Activated naive CD4-positive, alpha-beta T cell treated with anti-CD3 and anti-CD28 coated beads, Interleukin-2, amount 10 ng/mL, durations not matched to agents 7 days and 5 days (primary cell): Measurements from ENCODE around the gene CORIN.
"Not testable (repeated sequence)": the region's sequence is repeated elsewhere in the genome, so short reads cannot be mapped to it uniquely, and the experiment has no call there.

ENCODE experiments used
- CTCF ChIA-PET: fragments of 350-600 bp; sonication (Branson Sonifier 250); formaldehyde crosslinking; loops from one replicate; lab custom pipeline; 2021; ENCODE audit warnings: antibody characterized with exemption; lab: Charles Lee
- DNase-seq: peaks from one replicate; pipeline ENCODE4 v3.0.0-alpha.2; 2020
- H3K27ac Mint-ChIP-seq: one replicate; pipeline ENCODE4 v1.8.0; 2021; ENCODE audit warnings: mild to moderate bottlenecking, moderate library complexity, mixed read lengths
- H3K27me3 Mint-ChIP-seq: one replicate; pipeline ENCODE4 v1.8.0; 2021; ENCODE audit warnings: mild to moderate bottlenecking, mixed read lengths
- H3K36me3 Mint-ChIP-seq: one replicate; pipeline ENCODE4 v1.8.0; 2021; ENCODE audit warnings: mixed read lengths
- H3K4me1 Mint-ChIP-seq: one replicate; pipeline ENCODE4 v1.8.0; 2021; ENCODE audit warnings: mixed read lengths
- H3K4me3 Mint-ChIP-seq: one replicate; pipeline ENCODE4 v1.8.0; 2021; ENCODE audit warnings: mild to moderate bottlenecking, moderate library complexity, mixed read lengths
- H3K9me3 Mint-ChIP-seq: one replicate; pipeline ENCODE4 v1.8.0; 2021; ENCODE audit warnings: mixed read lengths

Gene CORIN

DNA sequence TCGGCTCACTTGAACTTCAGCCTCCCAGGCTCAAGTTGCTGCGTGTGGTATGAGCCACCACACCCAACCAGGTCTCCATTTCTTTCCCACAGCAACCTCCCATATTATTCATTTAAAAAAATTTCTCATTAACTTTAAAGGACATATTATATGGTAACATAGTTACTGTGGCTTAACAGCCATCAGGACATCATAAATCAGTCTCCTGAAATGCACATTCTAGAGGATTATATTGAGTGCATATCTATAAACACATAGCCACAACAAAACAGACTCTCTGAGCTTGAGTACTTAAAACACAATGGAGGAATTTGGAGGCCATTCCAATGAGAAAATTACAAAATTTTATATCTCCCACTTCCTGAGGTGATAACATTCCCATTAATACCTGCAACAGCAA lies 61.5 kb downstream of the CORIN start:
- CTCF ChIA-PET: no interaction called here
- Mint-ChIP-seq H3K36me3 (no peaks in the 10 kb centered on the region), H3K9me3 (no peaks in the 10 kb centered on the region), H3K27ac (no peak overlapping the region), H3K4me1 (no peaks in the 10 kb centered on the region), H3K4me3 (no peak overlapping the region), H3K27me3 (peaks cover 3% of the 10 kb centered on the region)
- no peak for DNase-seq

DNA sequence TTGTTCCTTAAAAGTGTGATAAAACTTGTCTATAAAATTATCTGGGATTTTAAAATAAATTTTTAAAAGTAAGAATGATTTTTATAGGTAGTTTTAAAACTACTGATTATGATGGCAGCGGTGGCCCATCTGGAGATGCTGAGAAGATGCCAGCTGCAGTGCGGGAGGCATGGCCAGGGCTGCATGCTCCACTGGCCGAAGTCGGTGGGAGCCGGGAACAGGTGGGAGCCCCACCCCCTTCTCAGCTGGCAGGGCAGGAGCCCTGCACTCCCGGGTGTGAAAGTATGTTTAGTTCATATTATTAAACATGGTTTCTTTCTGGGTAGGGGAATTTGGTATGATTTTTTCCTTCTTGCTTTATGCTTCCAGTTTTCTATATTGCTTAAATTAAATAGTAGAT lies 63.8 kb downstream of the CORIN start:
- CTCF ChIA-PET: no interaction called here

GRCh38 chr4:47771020-47771419 lies 66.8 kb downstream of the CORIN start:
- no peaks in the 10 kb centered on the region for H3K9me3 Mint-ChIP-seq
- no peaks in the 10 kb centered on the region for H3K4me1 Mint-ChIP-seq
- no peak overlapping the region for H3K27ac Mint-ChIP-seq
- no peak for DNase-seq
- H3K27me3 Mint-ChIP-seq: peaks cover 9% of the 10 kb centered on the region
- H3K36me3 Mint-ChIP-seq: no peaks in the 10 kb centered on the region
- CTCF ChIA-PET: no interaction called here
- H3K4me3 Mint-ChIP-seq: no peak overlapping the region

More for the DNA sequence above, 63.8 kb downstream of the CORIN start:
- H3K27ac Mint-ChIP-seq: no peak overlapping the region
- no peaks in the 10 kb centered on the region for H3K4me1 Mint-ChIP-seq
- peaks cover 3% of the 10 kb centered on the region for H3K27me3 Mint-ChIP-seq
- no peak for DNase-seq
- no peaks in the 10 kb centered on the region for H3K9me3 Mint-ChIP-seq
- H3K4me3 Mint-ChIP-seq: no peak overlapping the region
- no peaks in the 10 kb centered on the region for H3K36me3 Mint-ChIP-seq

- H3K4me3 Mint-ChIP-seq, H3K36me3 Mint-ChIP-seq, H3K4me1 Mint-ChIP-seq, CTCF ChIA-PET, DNase-seq, H3K27me3 Mint-ChIP-seq, H3K9me3 Mint-ChIP-seq, H3K27ac Mint-ChIP-seq: not testable (repeated sequence)
These were observed 69.9 kb downstream of the CORIN start for GRCh38 chr4:47767956-47768355.

DNA sequence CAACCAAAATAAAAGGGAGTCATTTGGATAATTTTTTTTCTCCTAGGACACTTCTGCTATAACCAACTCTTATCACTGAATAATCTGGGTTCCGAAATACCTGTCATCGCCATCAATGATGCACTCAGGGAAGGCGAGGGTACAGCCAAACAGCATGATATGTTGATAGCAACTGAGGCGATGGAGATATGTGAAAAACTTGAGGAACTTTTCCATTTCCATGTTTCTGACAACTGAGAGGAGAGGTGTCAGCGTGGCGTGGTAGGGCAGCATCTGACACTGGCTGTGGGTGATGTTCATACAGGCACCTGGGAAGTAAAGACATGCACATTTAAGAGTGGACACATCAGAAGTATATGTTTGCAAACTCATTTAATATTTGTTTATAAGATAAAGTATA lies 74.6 kb downstream of the CORIN start:
- H3K36me3 Mint-ChIP-seq: no peaks in the 10 kb centered on the region
- H3K27ac Mint-ChIP-seq: no peak overlapping the region
- no peak for DNase-seq
- no peaks in the 10 kb centered on the region for H3K4me1 Mint-ChIP-seq
- H3K27me3 Mint-ChIP-seq: peaks cover 6% of the 10 kb centered on the region
- no peak overlapping the region for H3K4me3 Mint-ChIP-seq
- H3K9me3 Mint-ChIP-seq: no peaks in the 10 kb centered on the region
- CTCF ChIA-PET: no interaction called here

DNA sequence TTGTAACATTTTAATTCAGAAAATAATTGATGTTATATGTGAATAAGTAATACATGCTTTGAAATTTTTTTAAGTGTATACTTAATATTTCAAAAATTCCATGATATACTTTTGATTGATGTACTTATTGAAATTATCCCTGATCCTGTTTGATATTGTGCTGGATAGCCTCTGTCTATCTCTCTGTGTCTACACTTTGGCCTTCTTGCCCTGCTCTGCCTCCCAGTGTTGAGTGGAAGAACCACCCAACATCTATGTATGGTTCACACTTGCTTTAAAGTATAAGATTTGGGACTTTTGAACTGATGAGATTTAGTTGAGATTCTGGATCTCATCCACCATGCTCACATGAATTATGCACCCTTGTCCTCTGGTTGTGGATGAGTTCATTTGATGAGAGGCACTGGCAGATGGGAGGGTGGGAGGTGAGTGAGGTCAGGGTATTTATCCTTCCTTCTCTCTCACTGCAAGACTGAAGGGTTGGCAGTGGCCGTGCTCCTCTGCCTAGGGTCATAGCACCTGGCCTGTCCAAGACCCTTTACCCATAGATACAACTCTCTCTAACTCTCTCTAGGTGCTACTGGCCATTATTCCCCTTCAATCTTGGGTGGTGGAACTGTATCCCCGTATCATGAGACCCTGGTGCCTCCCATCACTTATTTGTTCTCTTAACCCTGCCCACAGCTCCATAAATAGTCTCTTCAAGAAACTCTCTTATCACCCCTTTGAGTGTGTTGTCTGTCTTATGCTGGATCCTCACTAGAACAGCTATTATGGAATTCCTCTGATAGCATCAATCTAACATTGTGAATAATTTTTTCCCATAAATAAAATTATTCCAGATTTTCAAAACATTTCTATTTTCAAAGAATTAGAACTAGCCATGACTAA lies 75.2 kb downstream of the CORIN start:
- no peak for DNase-seq
- CTCF ChIA-PET: no interaction called here
- H3K4me3 Mint-ChIP-seq: no peak overlapping the region
- H3K27me3 Mint-ChIP-seq: no peaks in the 10 kb centered on the region
- no peaks in the 10 kb centered on the region for H3K4me1 Mint-ChIP-seq
- no peaks in the 10 kb centered on the region for H3K9me3 Mint-ChIP-seq
- no peaks in the 10 kb centered on the region for H3K36me3 Mint-ChIP-seq
- H3K27ac Mint-ChIP-seq: no peak overlapping the region

DNA sequence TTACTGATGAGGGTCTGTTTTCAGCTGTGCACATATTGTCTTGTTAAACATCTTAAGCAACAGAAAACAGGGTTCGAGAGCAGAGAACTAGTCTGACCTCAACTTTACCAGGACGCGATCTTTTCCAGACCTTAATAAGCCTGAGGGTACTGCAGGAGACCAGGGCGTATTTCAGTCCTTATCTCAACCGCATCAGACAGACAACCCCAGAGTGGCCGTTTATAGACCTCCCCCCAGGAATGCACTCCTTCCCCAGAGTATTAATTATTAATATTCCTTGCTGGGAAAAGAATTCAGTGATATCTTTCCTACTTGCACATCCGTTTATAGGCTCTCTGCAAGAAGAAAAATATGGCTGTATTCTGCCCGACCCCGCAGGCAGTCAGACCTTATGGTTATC lies 84.6 kb downstream of the CORIN start:
- not testable (repeated sequence) for H3K4me1 Mint-ChIP-seq, H3K9me3 Mint-ChIP-seq

GRCh38 chr4:47752214-47752613 lies 85.7 kb downstream of the CORIN start:
- no peak overlapping the region for H3K27ac Mint-ChIP-seq

More for the DNA sequence above, 84.6 kb downstream of the CORIN start:
- H3K36me3 Mint-ChIP-seq, DNase-seq, H3K4me3 Mint-ChIP-seq, H3K27ac Mint-ChIP-seq, H3K27me3 Mint-ChIP-seq, CTCF ChIA-PET: not testable (repeated sequence)

GRCh38 chr4:47750788-47751187 lies 87.1 kb downstream of the CORIN start:
- H3K9me3 Mint-ChIP-seq: peaks cover 4% of the 10 kb centered on the region
- H3K4me3 Mint-ChIP-seq: no peak overlapping the region
- no peaks in the 10 kb centered on the region for H3K4me1 Mint-ChIP-seq
- peaks cover 8% of the 10 kb centered on the region for H3K27me3 Mint-ChIP-seq
- no peak overlapping the region for H3K27ac Mint-ChIP-seq
- CTCF ChIA-PET: no interaction called here
- DNase-seq: no peak
- no peaks in the 10 kb centered on the region for H3K36me3 Mint-ChIP-seq

More at GRCh38 chr4:47752214-47752613, 85.7 kb downstream of the CORIN start:
- Mint-ChIP-seq H3K4me1 (no peaks in the 10 kb centered on the region), H3K9me3 (peaks cover 4% of the 10 kb centered on the region), H3K27me3 (peaks cover 8% of the 10 kb centered on the region), H3K36me3 (no peaks in the 10 kb centered on the region), H3K4me3 (no peak overlapping the region)
- no peak for DNase-seq
- CTCF ChIA-PET: no interaction called here

DNA sequence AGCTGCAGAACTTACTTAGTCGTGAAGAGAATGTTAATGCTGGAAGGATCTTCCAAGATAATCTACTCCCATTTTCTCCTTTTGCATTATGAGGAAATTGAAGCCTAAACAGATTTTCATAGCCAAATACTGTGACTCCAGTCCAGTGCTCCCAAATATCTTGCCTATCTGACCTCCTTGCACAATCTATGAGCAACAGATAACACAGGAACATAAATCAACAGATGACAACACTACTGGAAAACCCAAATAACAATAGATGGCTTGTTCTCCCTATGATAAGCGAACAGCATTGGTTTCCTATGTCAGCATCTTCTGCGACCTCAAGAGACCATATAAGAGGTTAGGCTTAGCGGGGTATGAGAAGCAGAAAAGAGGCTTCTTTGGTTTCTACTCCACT lies 88.0 kb downstream of the CORIN start:
- Mint-ChIP-seq H3K4me1 (no peaks in the 10 kb centered on the region), H3K9me3 (peaks cover 4% of the 10 kb centered on the region), H3K27ac (no peak overlapping the region), H3K4me3 (no peak overlapping the region), H3K27me3 (peaks cover 4% of the 10 kb centered on the region), H3K36me3 (no peaks in the 10 kb centered on the region)
- no peak for DNase-seq
- CTCF ChIA-PET: no interaction called here

- H3K9me3 Mint-ChIP-seq: peaks cover 4% of the 10 kb centered on the region
- H3K4me3 Mint-ChIP-seq: no peak overlapping the region
- H3K27me3 Mint-ChIP-seq: peaks cover 4% of the 10 kb centered on the region
- DNase-seq: no peak
- no peak overlapping the region for H3K27ac Mint-ChIP-seq
- H3K36me3 Mint-ChIP-seq: no peaks in the 10 kb centered on the region
- CTCF ChIA-PET: no interaction called here
- H3K4me1 Mint-ChIP-seq: no peaks in the 10 kb centered on the region
These were observed 88.8 kb downstream of the CORIN start for GRCh38 chr4:47749060-47749459.

DNA sequence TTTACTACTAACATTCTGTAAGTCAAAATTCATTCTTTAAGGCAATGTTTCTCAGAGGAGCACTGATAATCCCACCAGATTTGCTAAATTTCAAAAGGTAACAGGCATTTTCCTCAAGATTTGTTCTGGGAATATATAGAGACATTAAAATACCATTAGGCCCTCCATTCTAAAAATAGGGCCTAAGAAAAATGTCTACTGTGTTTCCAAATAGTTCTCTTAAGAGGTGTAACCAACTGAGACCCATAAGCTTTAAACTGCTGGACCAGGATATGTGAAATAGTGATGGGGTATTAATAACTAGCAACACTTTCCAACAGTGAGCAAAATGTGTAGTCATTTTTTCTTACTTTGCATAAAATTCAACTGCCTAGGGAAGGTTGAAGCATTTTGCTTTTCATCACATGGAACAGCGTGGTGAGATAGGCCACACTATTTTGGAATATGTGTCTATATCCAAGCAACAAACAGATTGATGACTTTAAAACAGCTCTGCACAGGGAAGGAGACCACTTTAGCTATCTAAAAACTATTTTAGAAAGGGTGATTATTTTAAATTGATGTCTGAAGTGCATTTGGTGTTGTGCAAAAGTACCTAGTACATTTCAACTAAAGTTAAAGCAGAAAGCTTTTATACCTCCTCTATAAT lies 89.9 kb downstream of the CORIN start:
- Mint-ChIP-seq H3K4me3 (no peak overlapping the region), H3K27ac (no peak overlapping the region), H3K27me3 (peaks cover 4% of the 10 kb centered on the region), H3K36me3 (no peaks in the 10 kb centered on the region), H3K4me1 (no peaks in the 10 kb centered on the region), H3K9me3 (peaks cover 3% of the 10 kb centered on the region)
- CTCF ChIA-PET: no interaction called here
- no peak for DNase-seq

- Mint-ChIP-seq H3K9me3 (peaks cover 2% of the 10 kb centered on the region), H3K27me3 (peaks cover 4% of the 10 kb centered on the region), H3K4me1 (no peaks in the 10 kb centered on the region), H3K4me3 (no peak overlapping the region), H3K36me3 (no peaks in the 10 kb centered on the region), H3K27ac (no peak overlapping the region)
- DNase-seq: no peak
- CTCF ChIA-PET: no interaction called here
These were observed 90.7 kb downstream of the CORIN start for GRCh38 chr4:47747211-47747610.

DNA sequence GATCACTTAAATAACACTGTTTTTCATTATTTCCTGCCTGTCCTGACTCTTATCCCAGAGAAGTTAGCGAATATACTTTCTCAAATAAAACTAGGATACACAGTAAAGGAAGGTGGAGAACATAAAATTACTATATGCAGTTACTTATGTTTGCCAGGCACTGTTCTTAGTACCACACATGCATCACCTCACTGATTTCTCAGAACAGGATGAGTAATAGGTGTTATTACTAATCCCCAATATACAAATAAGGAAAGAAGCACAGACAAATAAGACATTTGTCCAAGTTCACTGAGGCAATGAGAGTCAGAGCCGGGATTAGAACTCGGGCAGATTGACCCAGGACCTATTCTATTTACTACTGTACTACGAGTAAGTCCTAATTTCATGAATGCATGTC lies 91.7 kb downstream of the CORIN start:
- peaks cover 4% of the 10 kb centered on the region for H3K27me3 Mint-ChIP-seq
- CTCF ChIA-PET: no interaction called here
- no peaks in the 10 kb centered on the region for H3K4me1 Mint-ChIP-seq
- H3K4me3 Mint-ChIP-seq: no peak overlapping the region
- H3K9me3 Mint-ChIP-seq: peaks cover 2% of the 10 kb centered on the region
- H3K36me3 Mint-ChIP-seq: no peaks in the 10 kb centered on the region
- no peak for DNase-seq
- H3K27ac Mint-ChIP-seq: no peak overlapping the region

DNA sequence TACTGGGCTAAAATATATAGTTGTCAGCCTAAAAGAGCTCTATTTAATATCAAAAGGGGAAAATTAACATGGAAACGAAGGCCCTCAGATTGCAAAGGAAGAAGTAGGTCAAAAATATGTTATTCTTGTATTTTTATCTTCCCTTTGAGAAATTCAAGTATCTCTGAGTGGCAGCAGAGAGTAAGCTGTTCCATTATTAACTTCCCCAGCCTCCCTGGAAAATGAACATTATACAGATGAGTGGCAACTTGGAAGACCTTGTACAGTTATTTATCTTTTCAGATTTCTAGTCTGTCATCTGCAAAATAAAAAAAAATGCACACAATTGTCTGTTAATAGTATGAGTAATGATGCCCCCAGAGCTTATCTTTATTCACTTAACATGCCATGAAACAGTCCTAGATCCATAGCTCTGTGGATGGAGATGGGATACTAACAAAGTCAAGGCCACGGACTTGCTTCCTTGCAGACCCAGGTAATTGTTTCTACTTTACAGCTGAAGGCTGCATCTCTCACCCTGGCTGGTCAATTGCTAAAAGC lies 93.0 kb downstream of the CORIN start:
- no peak overlapping the region for H3K4me3 Mint-ChIP-seq
- CTCF ChIA-PET: no interaction called here
- no peaks in the 10 kb centered on the region for H3K36me3 Mint-ChIP-seq
- H3K27ac Mint-ChIP-seq: no peak overlapping the region
- peaks cover 2% of the 10 kb centered on the region for H3K9me3 Mint-ChIP-seq
- no peak for DNase-seq
- no peaks in the 10 kb centered on the region for H3K4me1 Mint-ChIP-seq
- no peaks in the 10 kb centered on the region for H3K27me3 Mint-ChIP-seq
